Naive B cell (primary cell): Measurements from ENCODE around the gene GGN. TPM values are rescaled to one million over a fixed set of nuclear protein-coding genes. Genes with fewer than 3 reads are reported as not detected.
"Not testable (repeated sequence)": the region's sequence is repeated elsewhere in the genome, so short reads cannot be mapped to it uniquely, and the experiment has no call there.

Experiments
- ATAC-seq, 2 donors: fragments of 150-1000 bp; cut with Tn5 transposase; 2 replicates each; pipeline ENCODE4 v1.10.0; 2021; ENCODE audit warnings: low read depth in 2 of 2, mild to moderate bottlenecking in 2 of 2, moderate library complexity in 2 of 2
- DNase-seq: peaks from one replicate; pipeline ENCODE4 v3.0.0; 2022
- H3K27ac Mint-ChIP-seq, 6 donors: one replicate each; pipeline ENCODE4 v1.8.0; 2020 to 2022; ENCODE audit warnings: mild to moderate bottlenecking in 6 of 6, mixed read lengths in 6 of 6, moderate library complexity in 5 of 6, inconsistent platforms in 2 of 6
- H3K27me3 Mint-ChIP-seq, 3 donors: one replicate each; pipeline ENCODE4 v1.8.0; 2021 to 2022; ENCODE audit warnings: mixed read lengths in 3 of 3, mild to moderate bottlenecking in 1 of 3
- H3K36me3 Mint-ChIP-seq, 2 donors: one replicate each; pipeline ENCODE4 v1.8.0; 2020 to 2022; ENCODE audit warnings: mixed read lengths in 2 of 2, inconsistent platforms in 1 of 2, mild to moderate bottlenecking in 1 of 2
- H3K4me1 Mint-ChIP-seq, 3 donors: one replicate each; pipeline ENCODE4 v1.8.0; 2020 to 2022; ENCODE audit warnings: mixed read lengths in 3 of 3, inconsistent platforms in 1 of 3, mild to moderate bottlenecking in 1 of 3, moderate library complexity in 1 of 3
- H3K4me3 Mint-ChIP-seq, 8 donors: one replicate each; pipeline ENCODE4 v1.8.0; 2020 to 2022; ENCODE audit warnings: mild to moderate bottlenecking in 8 of 8, mixed read lengths in 8 of 8, moderate library complexity in 8 of 8, inconsistent platforms in 2 of 8
- H3K9me3 Mint-ChIP-seq, 7 donors: one replicate each; pipeline ENCODE4 v1.8.0; 2020 to 2022; ENCODE audit warnings: mixed read lengths in 7 of 7, mild to moderate bottlenecking in 5 of 7, inconsistent platforms in 2 of 7, moderate library complexity in 1 of 7
- polyA plus RNA-seq, 6 donors: library from polyadenylated mRNA; unstranded; fragments of 300-500 nt; fragmentation: Illumina TruSeq; gene quantifications; one replicate each; pipeline ENCODE4 v1.2.3, GENCODE V29; 2021; ENCODE audit warnings: low read depth in 6 of 6

GGN gene
- polyA plus RNA-seq, 6 donors from 2014 or later = not detected

DNA sequence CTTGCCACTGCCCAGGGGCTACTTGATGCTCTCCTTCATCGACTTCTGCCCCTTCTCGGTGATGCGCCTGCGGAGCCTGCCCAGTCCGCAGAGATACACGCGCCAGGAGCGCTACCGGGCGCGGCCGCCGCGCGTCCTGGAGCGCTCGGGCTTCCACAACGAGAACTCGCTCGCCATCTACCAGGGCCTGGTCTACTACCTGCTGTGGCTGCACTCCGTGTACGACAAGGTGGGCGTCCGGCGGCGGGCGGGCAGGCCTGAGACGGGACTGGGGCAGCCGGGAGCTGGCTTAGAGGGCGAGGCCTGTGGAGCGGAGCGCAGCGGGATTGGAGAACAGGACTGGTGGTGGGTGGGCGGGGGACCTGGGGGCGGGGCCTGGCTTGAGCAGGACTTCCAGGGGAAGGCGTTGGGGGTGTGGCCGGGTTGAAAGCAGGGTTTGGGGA lies 26.2 kb downstream of the GGN start:
- peak overlapping the region in 1 of 6 donors; percentile 42 for H3K27ac Mint-ChIP-seq
- H3K9me3 Mint-ChIP-seq = no peaks in the 10 kb centered on the region
- H3K4me1 Mint-ChIP-seq = peaks cover 9 to 21% (median 20%) of the 10 kb centered on the region in 3 donors
- H3K36me3 Mint-ChIP-seq = no peaks in the 10 kb centered on the region
- H3K4me3 Mint-ChIP-seq = peak overlapping the region; percentile 74 to 91 (median 84)
- DNase-seq = peak; percentile 44
- ATAC-seq = peak; percentile 77 to 80
- H3K27me3 Mint-ChIP-seq = peaks cover 4 to 26% (median 20%) of the 10 kb centered on the region in 3 donors

DNA sequence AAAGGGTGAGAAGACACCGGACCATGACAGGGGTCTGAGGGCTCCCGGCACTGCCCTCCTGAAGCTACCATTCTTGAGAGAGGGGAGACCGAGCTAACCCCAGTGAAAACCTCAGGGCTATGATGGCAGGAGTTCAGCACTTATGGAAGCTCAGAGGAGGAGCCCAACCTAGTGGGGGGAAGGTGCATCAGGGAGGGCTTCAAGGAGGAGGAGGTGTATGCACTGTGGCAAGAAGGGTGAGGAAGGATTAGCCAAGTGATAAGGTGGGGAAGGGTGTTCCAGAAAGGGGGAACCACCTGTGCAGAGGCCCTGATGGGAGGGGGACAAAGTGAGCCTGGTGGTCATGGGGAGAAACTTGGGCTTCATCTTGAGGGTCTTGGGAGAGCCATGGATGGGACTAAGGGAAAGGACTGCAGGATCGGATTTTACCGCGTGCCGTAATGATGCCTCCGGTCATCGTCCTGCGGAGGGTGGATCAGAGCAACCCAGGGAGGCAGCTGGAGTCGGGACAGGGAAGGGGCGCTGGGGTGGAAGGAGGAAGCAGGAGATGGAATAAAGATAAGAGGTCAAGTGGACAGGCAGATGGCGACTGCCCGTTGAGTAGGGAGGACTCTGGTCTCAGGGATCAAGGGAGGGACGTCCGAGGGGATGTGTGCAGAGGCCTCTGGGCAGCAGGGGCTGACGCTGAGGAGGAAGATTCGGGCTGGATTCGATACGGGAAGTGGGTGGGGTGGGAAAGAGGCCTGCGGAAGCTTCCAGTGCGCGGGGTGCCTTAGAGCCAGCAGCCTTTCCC lies 26.8 kb downstream of the GGN start:
- DNase-seq = no peak
- H3K36me3 Mint-ChIP-seq = no peaks in the 10 kb centered on the region
- H3K27me3 Mint-ChIP-seq = peaks cover 4 to 26% (median 20%) of the 10 kb centered on the region in 3 donors
- peak in 1 of 2 donors; percentile 8 for ATAC-seq
- no peaks in the 10 kb centered on the region for H3K9me3 Mint-ChIP-seq
- H3K27ac Mint-ChIP-seq = peak overlapping the region in 1 of 6 donors; percentile 60
- H3K4me3 Mint-ChIP-seq = peak overlapping the region; percentile 74 to 91 (median 84)
- H3K4me1 Mint-ChIP-seq = peaks cover 9 to 21% (median 20%) of the 10 kb centered on the region in 3 donors

GRCh38 chr19:38360351-38360750 lies 27.5 kb downstream of the GGN start:
- Mint-ChIP-seq H3K27ac (no peak overlapping the region), H3K9me3 (no peaks in the 10 kb centered on the region), H3K27me3 (peaks cover 4 to 27% (median 20%) of the 10 kb centered on the region in 3 donors), H3K36me3 (no peaks in the 10 kb centered on the region), H3K4me3 (peak overlapping the region in 7 of 8 donors; percentile 74 to 91 (median 84)), H3K4me1 (peaks cover 9 to 21% (median 20%) of the 10 kb centered on the region in 3 donors)
- DNase-seq = no peak
- no peak for ATAC-seq

DNA sequence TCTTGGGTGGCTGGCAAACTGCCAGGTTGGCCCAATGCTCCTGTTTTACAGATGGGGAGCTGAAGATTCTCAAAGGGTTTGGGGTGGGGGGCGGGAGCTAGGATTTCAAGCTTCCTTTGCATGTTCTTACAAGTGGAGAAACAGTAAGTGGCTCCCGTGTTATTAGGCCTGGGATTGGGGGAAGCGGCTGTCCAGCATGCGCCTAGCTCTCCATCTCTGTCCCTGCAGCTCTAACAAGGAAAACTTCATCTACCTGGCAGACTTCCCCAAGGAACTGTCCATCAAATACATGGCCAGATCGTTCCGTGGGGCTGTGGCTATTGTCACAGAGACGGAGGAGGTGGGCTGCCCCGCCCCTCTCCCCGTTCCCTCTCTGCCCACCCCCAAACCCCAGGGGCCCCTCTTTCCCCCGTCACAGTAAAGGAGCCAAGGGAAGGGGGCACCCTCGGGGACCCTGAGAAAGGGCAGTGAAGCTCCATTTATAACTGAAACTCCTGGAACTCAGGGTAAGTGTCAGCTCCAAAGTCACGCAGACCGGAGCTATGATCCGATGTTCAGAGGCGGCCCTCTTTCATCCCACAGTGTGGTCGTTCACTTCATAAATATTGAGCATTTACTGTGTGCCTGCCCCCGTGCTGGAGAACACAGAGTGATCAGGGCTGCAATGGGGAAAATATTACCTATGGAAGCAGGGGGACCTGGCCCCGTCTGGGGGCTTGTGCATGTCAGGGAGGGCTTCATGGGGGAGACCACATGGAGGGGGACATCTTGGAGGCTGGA lies 28.4 kb downstream of the GGN start:
- Mint-ChIP-seq H3K4me3 (peak overlapping the region in 4 of 8 donors; percentile 1 to 75 (median 54)), H3K36me3 (no peaks in the 10 kb centered on the region), H3K27me3 (peaks cover 4 to 27% (median 20%) of the 10 kb centered on the region in 3 donors), H3K27ac (no peak overlapping the region), H3K4me1 (peaks cover 9 to 21% (median 20%) of the 10 kb centered on the region in 3 donors), H3K9me3 (no peaks in the 10 kb centered on the region)
- no peak for ATAC-seq
- no peak for DNase-seq

DNA sequence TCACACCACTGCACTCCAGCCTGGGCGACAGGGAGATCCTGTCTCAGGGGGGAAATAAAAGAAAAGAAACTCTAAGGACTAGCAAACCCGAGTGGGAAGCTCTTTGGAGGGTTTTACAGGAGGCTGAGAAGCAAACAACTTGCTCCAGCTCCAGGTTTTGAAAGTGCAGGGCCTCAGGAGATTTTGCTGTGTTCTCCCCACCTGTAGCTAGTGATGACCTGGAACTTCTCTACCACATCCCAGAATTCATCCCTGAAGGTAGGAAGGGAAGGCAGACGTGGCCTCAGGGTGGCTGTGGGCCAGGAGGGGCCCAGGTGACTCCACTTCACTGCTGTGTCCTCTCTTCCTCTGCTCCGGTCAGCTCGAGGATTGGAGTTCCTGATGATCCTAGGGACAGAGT lies 29.8 kb downstream of the GGN start:
- no peaks in the 10 kb centered on the region for H3K36me3 Mint-ChIP-seq
- ATAC-seq = no peak

GRCh38 chr19:38355728-38356725 lies 31.8 kb downstream of the GGN start:
- H3K4me1 Mint-ChIP-seq = peaks cover 5 to 9% (median 8%) of the 10 kb centered on the region in 3 donors
- no peak for DNase-seq
- H3K36me3 Mint-ChIP-seq = no peaks in the 10 kb centered on the region
- no peaks in the 10 kb centered on the region for H3K9me3 Mint-ChIP-seq
- no peak overlapping the region for H3K4me3 Mint-ChIP-seq
- no peak for ATAC-seq
- peak overlapping the region in 1 of 6 donors; percentile 9 for H3K27ac Mint-ChIP-seq
- peaks cover 4 to 31% (median 24%) of the 10 kb centered on the region in 3 donors for H3K27me3 Mint-ChIP-seq

More for the DNA sequence above, 29.8 kb downstream of the GGN start:
- H3K9me3 Mint-ChIP-seq = no peaks in the 10 kb centered on the region
- H3K4me3 Mint-ChIP-seq = peak overlapping the region in 1 of 8 donors; percentile 30
- peaks cover 9 to 21% (median 18%) of the 10 kb centered on the region in 3 donors for H3K4me1 Mint-ChIP-seq
- H3K27ac Mint-ChIP-seq = peak overlapping the region in 1 of 6 donors; percentile 56
- H3K27me3 Mint-ChIP-seq = peaks cover 4 to 29% (median 20%) of the 10 kb centered on the region in 3 donors
- no peak for DNase-seq

GRCh38 chr19:38352611-38353010 lies 35.2 kb downstream of the GGN start:
- no peak overlapping the region for H3K4me3 Mint-ChIP-seq
- H3K4me1 Mint-ChIP-seq = peaks cover 0 to 3% (median 0%) of the 10 kb centered on the region in 3 donors
- no peaks in the 10 kb centered on the region for H3K9me3 Mint-ChIP-seq
- H3K36me3 Mint-ChIP-seq = no peaks in the 10 kb centered on the region
- H3K27ac Mint-ChIP-seq = peak overlapping the region in 1 of 6 donors; percentile 56
- H3K27me3 Mint-ChIP-seq = peaks cover 0 to 21% (median 20%) of the 10 kb centered on the region in 3 donors
- ATAC-seq (no peak), DNase-seq (no peak)

DNA sequence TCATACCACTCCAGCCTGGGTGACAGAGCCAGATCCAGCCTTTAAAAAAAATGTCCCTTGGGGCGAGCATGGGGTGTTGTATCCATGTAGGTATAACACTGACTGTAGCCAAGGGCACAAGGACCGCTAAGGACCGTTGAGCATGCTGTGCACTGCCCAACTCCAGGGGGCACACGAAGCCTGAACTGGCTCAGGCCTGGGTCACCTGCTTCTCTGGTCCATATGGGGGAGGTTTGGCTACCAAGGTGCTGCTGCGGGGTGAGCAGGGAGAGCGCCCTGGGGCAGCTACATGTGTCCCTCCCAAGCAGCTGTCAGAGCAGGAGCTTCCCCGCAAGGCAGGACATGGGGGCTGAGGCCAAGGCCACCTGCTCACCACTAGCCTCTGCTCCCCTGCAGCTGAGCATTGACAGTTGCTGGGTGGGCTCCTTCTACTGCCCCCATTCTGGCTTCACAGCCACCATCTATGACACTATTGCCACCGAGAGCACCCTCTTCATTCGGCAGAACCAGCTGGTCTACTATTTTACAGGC lies 35.9 kb downstream of the GGN start:
- Mint-ChIP-seq H3K4me3 (no peak overlapping the region), H3K27ac (no peak overlapping the region), H3K4me1 (peaks cover 0 to 3% (median 0%) of the 10 kb centered on the region in 3 donors), H3K27me3 (peaks cover 0 to 21% (median 20%) of the 10 kb centered on the region in 3 donors), H3K9me3 (no peaks in the 10 kb centered on the region), H3K36me3 (no peaks in the 10 kb centered on the region)
- ATAC-seq = no peak
- DNase-seq = no peak

DNA sequence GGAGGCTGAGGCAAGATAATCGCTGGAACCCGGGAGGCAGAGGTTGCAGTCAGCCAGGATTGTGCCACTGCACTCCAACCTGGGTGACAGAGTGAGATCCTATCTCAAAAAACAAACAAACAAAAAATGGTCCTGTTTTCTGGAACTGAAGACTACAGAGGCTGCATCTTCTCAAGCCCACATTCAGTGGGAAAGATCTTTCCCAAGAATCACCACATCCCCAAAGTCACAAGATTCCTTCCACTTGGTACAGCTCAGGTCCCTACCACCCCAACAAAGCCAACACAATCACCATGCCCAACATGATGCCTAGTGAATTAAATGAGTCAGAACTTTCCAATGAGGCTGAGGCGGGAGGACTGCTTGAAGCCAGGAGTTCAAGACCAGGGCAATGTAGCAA lies 37.0 kb downstream of the GGN start:
- Mint-ChIP-seq H3K4me3 (no peak overlapping the region), H3K9me3 (no peaks in the 10 kb centered on the region), H3K4me1 (peaks cover 0 to 3% (median 0%) of the 10 kb centered on the region in 3 donors), H3K36me3 (peaks cover 0 to 4% of the 10 kb centered on the region in 2 donors), H3K27ac (no peak overlapping the region), H3K27me3 (peaks cover 0 to 10% (median 9%) of the 10 kb centered on the region in 3 donors)
- ATAC-seq = no peak
- no peak for DNase-seq

DNA sequence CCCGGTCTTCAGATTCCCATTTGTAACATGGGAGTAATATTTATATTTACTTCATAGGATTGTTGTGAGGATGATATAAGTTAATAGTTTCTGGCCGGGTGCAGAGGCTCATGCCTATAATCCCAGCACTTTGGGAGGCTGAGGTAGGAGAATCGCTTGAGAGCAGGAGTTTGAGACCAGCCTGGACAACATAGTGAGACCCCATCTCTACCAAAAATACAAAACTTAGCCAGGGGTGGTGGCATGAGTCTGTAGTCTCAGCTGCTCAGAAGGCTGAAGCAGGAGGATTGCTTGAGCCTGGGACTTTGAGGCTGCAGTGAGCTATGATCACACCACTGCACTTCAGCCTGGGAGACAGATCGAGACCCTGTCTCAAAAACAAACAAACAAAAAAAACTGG lies 41.0 kb downstream of the GGN start:
- no peak for DNase-seq
- H3K27me3 Mint-ChIP-seq = no peaks in the 10 kb centered on the region
- no peak overlapping the region for H3K4me3 Mint-ChIP-seq
- H3K9me3 Mint-ChIP-seq = no peaks in the 10 kb centered on the region
- H3K27ac Mint-ChIP-seq = no peak overlapping the region
- peaks cover 0 to 6% of the 10 kb centered on the region in 2 donors for H3K36me3 Mint-ChIP-seq
- peaks cover 0 to 8% (median 4%) of the 10 kb centered on the region in 3 donors for H3K4me1 Mint-ChIP-seq
- ATAC-seq = no peak

DNA sequence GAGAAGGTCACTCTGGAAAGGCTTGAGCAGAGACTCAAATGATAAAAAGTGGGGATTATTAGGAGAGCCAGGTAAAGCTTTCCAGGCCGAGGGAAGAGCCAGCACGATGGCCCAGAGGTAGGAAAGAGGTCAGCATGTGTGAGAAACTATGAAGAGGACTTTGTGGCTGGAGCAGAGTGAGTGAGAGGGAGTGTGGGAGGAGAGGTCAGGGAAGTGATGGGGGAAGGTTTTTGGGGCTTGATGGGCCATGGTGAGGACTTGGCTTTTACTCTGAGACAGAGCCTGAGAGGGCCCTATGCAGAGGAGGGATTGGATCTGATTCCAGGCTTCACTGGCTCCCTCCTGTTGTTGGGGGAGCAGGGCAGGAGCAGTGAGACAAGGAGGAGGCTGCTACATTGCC lies 46.9 kb downstream of the GGN start:
- ATAC-seq (no peak), DNase-seq (no peak)
- Mint-ChIP-seq H3K36me3 (peaks cover 0 to 3% of the 10 kb centered on the region in 2 donors), H3K9me3 (no peaks in the 10 kb centered on the region), H3K27ac (peak overlapping the region in 3 of 6 donors; percentile 36 to 78 (median 76)), H3K27me3 (no peaks in the 10 kb centered on the region), H3K4me3 (no peak overlapping the region), H3K4me1 (peaks cover 21 to 35% (median 22%) of the 10 kb centered on the region in 3 donors)

- H3K27me3 Mint-ChIP-seq, H3K36me3 Mint-ChIP-seq, H3K9me3 Mint-ChIP-seq, ATAC-seq, H3K27ac Mint-ChIP-seq, DNase-seq: not testable (repeated sequence)
- peaks cover 21 to 36% (median 24%) of the 10 kb centered on the region in 3 donors for H3K4me1 Mint-ChIP-seq
- peak overlapping the region in 4 of 8 donors; percentile 3 to 59 (median 40) for H3K4me3 Mint-ChIP-seq
Observed at GRCh38 chr19:38339011-38339410, 48.8 kb downstream of the GGN start.
